Stromal cell of bone marrow (primary cell): ENCODE results near the gene DUSP15.

Experiments
- DNase-seq: peaks from one replicate; pipeline ENCODE4 v3.0.0-alpha.2; 2012; ENCODE audit warnings: low read depth

Gene DUSP15

DNA sequence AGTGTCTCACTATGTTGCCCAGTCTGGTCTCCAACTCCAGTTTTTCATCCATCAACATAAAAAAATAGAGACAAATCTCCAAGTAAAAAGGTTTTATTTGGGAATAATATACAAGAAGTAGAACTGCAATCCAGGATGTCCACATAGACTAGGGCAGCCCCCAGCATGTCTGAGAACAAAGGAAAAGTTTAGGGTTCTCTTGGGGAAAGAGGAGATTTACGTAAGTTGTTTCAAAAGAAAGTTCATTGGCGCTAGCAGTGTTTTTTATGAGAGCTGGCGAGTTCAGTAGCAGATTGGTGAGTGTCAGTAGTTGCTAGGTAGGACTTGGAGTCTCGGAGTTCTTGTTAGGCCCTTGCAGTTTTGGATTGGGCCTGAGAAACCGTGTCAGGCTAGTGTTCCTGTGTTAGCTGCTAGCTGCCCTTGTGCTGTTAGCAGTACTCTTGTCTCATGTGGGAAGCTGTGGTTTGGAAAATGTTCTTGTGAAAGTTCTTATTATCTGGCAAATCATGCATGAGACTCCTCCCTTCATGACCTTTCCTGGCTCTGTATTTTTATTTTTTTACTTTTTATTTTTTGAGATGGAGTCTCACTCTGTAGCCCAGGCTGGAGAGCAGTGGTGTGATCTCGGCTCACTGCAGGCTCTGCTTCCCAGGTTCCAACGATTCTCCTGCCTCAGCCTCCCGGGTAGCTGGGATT is 24.8 kb upstream of the DUSP15 start:
- DNase-seq, result peak; percentile 94

DNA sequence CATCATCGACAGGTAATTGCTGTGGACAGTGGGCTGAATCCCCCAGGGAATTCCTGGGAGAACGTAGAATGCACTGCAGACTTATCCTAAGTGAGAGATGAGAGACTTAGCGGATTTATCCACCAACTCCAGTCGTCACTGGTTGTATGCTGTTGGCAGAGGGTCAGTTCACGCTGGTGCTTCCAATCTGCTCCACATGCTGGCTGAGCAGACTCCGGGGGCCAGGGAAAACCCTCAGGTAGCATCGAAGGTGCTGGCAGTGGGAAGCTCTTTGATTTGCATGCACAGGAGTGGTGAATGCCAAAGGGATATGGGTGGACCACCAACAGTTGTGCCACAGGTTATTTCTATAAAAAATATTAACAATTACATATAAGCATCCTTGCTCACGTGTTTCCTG is 20.3 kb upstream of the DUSP15 start:
- DNase-seq, result no peak

DNA sequence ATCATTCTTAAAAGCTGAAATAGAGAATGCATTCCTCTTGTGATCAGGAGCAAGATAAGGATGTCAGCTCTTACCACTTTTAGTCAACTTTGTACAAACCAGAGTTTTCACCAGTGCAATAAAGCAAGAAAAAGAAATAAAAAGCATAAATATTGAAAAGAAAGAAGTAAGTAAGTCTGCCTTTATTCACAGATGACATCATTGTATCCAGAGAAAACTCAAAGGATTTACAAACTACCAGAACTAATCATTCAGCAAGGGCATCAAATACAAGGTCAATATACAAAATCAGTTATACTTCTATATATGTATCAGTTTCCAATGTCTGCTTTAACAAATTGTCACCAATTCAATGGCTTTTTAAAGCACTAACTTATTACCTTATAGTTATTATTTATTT is 13.5 kb upstream of the DUSP15 start:
- no peak for DNase-seq

DNA sequence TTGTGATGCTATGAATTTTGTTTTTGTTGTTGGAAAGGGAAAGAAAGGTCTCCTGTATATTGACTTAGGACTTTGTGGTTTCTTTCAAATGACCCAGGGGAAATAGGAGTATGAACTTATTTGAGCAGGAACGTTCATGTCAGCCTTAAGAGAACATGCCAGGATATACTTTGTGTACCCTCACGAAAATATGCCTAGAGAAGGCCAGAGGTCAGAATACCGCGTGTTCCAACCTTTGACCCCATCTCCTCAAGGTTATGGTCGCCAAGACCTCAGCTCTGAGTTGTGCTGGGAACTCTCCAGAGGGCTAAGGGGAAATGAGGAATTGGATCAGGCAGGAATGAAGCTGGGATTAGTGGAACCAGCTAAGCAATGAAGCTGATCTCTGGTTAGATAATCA is 11.6 kb upstream of the DUSP15 start:
- DNase-seq, result no peak

DNA sequence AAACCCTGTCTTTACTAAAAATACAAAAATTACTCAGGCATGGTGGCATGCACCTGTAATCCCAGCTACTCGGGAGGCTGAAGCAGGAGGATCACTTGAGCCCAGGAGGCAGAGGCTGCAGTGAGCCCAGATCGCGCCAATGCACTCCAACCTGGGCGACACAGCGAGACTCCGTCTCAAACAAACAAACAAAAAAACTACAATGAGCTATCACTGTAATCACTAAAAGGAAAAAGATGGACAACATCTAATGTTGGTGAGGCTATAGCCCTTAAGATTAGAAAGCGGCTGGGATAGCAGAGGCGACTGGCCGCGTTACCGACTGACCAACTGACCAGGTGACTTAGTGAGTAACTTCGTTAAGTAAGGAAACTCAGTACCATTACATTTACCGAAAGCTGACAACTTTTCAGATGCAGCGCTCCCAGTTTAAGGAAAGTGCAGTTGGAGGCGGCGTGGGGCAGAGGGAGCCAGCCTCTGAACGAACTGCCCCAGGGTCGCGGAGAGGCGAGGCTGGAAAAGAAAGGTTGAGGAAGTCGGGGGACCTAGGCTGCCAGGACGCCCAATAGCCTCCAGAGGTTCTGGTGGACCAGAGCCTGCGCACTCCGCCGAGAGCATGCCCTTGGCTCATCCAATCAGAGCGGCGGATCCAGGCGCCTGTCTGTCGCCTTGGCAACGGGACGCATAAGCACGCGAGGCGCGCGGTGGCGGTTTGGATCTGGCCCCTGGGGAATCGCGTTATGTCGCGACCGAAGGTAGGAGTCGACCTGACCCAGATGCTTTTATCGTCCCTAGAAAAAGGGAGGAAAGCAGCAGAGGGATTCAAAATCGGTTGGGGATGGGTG is 9.0 kb upstream of the DUSP15 start:
- peak; percentile 91 for DNase-seq

DNA sequence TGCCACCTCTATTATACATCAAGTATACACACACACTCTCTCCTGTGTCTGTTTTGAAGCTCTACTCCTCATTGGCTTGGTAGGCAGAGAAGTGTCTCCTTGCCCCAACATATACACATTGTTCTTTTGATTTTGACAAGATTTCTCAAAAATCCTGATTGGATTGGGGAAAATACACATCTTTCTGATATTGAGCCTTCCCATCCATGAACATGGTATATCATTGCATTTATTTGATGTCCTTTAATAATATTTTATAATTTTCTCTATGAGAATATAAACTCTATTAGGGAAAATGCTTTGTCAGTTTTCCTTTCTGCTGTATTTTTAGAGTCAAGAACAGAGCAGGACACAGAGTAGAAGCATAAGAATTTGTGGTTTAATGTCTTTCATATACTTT is 7.4 kb upstream of the DUSP15 start:
- DNase-seq, result no peak

DNA sequence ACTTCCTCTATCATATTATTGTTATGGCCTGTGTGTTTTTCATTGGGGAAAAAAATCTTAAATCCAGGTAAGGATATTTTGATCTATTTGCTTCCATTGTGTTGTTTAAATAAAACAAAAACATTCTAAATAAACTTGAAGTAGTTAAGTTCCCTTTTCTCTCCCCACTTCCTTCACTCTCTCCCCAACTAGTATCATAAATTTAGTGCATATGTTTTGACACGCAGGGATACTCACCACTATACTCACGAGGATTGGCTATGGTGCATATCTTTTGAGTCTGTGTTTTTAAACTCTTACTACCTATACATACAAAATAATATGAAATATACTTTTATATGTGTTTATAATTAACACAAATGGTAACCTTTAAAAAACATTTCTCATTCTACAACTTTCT is 5.3 kb upstream of the DUSP15 start:
- DNase-seq, result no peak

DNA sequence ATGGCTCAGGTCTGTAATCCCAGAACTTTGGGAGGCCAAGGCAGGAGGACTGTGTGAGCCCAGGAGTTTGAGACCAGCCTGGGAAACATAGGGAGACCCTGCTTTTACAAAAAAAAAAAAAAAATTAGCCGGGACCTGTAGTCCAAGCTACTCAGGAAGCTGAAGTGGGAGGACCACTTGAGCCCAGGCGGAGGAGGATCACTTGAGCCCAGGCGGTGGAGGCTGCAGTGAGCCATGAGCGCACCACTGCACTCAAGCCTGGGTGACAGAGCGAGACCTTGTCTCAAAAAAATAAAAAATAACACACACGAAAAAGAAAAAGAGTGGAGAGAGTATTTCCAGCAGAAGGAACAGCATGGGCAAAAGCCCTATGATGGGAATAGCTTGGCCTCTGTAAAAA is 2.1 kb upstream of the DUSP15 start:
- DNase-seq, result no peak

DNA sequence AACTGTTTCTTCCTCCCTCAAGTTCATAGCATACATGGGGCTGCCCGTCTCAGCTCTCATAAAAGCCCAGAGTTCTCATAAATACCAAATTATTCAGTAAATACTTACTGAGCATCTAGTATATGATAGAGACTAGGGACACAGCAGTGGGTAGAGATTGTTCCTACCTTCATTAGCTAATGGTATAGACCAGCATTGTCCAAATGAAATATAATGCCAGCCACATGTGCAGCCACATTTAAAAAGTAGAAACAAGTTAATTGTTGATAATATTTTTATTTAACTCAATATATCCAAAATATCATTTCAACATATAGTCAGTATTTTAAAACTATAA is 1.3 kb upstream of the DUSP15 start:
- DNase-seq, result no peak

DNA sequence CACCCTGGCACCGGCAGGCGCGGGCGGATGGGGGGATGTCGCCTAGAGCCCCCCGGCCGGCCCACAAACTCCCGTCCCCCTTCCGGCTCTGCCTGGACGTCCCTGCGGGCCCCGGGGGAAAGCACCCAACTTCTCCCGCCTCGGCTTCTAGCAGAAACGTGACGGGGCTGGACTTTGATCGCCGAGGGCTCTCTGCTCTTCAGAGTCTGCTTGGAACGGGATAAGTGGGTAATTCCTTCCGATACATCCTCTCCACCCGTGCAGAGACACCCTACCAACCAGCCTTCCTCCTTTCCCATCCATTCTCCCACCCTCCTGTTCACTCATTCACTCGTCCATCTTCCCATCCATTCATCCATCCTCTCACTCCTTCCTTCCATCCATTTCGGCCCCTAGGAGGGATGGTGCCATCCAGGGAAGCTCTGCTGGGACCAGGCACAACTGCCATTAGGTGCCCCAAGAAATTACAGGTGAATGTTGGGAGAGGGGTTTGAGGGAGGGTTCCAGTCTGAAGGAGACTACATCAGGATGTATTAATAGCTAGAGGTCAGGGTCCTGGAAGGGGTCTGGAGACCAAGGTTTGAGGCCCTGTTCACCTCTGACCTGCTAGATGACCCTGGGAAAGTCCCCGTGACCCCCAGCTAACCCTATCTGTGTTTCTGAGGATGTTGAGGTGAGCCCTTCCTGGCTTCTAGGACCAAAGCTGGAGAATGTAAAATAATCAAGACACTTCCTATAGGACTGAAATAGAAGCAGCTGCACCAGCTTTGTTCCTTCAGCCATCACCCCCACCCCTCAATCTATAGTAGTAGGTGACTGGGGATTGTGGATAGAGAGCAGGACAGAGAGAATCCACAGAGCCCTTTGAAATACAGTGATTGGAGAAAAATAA is 645 bp upstream of the DUSP15 start:
- DNase-seq, result no peak

DNA sequence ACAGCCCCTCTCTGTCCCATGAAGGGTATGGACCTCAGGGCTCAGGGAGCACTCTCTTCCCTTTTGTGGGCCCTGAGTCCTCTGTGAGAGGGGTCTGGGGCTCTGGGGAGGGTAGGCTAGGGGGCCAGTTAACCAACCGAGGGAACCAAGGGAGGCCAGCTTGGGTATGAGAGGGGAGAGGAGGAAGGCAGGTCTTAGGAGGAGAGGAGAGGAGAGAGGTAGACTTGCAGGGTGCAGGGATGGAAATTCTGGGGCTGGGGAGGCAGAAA is 720 bp downstream of the DUSP15 start:
- DNase-seq, result no peak

DNA sequence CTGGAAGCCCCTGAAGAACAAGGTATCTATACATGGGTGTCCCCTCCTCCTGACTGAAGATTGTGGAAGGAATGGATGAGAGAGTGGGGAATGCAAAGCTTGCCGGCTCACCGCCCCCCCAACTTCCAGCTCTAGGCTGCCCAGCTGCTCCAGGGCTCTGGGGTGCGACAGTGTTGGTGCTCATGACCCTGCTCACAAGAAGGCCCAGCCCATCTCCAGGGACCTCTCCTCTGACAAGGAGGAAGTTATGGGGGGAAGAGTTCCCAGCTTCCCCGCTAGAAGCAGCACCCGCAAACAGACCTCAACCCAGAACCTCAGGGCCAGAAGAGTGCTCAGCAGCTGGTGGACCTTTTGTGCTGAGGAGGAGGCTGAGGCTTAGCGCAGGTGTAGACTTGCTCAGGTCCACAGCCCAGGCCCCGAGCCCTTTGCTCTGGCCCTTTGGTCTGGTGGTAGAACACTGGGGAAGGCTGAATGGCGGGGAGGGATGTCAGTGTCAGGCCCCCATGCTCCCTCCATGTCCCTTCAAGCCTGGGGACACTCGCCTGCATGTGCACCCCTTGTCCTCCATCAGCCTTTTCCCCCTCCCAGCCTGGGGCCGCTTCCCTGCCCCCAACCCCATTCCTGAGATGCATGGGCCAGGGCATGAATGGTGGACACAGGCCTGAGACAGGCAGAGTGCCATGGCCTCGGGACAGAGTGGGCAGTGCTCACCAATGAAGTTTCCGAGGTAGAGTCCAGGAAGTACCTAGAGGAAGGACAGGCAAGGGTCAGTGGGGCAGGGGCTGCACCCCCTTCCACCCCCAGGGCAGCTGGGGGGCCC is 1.3 kb downstream of the DUSP15 start:
- DNase-seq, result no peak

DNA sequence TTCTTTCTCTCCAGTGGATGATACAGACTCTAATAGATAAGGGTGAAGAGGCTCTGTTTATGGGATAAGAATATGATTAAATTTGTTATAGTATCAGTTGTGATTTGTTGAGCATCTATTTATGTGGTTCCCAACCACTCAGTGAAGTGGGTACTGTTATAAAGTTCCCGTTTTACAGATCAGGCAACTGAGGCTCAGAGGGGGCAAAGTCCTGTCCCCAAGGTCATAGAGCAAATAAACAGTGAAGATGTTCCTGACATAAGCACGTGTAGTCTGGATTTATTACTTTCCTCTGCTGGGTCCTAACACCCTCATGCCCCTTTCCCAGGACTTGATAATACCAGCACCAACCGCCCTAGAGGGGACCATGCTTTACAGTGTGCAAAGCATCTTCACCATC is 4.1 kb downstream of the DUSP15 start:
- DNase-seq, result no peak

DNA sequence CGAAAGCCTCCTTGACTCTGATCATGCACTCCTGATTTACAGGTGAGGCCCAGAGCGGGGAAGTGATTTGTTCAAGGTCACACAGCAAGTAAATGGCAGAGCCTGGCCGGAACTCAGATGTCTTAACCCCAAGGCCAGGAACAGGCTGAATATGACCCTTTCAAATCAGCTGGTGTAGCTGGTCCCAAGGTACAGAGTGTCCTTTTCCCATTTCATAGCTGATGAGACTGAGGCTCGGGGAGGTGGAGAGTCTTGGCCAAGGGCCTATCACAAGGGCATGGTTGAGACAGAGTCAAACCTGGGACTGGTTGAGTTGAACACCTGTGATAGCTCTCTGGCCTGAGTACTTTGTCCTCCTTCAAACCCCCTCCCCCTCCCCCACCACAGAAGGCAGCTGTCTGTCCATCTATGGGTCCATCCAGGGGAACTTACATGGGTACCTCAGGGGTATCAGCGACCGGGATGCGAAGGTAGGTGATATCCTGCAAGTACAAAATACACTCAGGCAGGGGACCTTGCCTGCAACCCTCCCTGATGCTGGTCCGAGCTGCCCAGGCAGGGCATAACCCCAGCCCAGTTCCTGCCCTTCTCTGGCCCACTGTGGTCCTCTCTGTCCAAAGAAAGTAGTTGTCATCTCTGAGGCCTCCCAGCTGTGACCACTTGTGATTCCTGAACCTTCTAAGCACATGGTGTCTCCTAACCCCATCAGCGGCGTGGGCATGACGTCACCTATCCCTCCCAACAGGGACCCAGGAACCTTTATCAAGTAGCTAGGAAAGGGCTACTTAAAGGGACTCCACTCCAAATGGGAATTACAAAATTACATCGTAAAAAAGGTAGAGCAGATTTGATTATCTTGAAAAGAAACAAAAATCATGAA is 5.6 kb downstream of the DUSP15 start:
- DNase-seq, result no peak

DNA sequence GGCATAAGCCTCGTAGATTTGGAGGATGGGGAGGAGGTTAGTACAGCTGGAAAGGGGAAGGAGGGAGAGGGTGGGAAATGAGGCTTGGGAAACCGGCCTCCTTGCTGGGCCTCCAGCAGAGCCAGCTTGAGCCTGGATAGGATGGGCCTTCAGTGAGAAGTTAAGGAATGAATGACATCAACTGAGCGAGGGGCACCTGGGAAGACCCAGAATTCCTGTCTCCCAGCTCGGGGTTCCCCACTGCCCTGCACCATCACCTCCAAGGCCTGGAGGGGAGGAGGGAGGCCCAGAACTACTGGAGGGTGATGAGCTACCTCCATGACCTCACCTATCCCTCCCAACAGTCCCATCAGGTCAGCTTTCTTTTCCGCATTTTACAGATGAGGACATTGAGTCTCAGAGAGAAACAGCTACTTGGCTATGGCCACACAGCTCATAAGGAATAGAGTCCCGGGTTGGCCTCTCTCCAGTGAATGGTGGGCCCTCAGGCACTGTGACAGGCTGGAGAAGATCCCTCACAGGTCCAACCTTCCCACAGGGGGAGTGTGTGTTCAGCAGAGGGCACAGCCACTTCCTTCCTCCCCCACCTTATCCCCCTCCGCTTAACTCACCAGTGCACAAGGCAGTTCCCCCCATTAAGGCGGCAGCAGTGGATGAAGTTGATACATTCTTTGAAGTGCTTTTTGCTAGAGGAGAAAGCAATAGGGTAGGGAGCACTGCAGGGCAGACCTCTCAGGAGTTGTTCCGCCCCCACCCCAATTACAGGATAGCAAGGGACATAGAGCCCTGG is 6.8 kb downstream of the DUSP15 start:
- DNase-seq, result no peak

DNA sequence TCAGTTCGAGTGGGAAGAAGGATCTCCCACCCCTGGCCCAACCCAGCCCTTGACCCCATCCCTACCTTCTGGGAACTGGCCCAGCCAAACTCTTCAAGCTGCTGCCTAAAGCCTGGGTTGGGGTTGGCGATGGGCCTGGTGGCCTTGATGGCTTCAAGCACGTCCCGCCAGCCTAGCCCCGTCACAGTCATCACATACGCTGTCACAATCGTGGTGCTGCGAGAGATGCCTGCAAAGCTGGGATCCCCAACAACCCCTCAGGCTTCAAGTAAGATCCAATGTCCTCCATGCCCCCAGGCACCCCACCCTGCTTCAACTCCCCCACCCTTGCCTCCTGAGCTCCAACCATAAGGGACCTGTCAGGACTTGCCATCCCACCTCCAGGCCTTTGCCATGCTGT is 7.8 kb downstream of the DUSP15 start:
- no peak for DNase-seq

DNA sequence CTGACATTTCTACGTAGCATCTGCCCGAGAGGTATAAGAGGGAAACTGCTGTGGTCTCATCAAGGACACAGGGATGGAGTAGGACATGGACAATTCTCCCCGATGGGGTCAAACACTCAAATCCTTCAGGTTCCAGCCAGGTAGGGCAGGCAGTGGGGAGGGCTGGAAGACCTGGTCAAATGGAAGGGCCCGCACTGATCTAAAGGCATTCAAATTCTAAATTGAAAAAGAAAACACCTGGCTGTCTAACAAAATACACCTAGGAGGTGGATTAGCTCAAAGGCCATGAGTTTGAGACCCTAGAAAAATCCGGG is 8.2 kb downstream of the DUSP15 start:
- no peak for DNase-seq

DNA sequence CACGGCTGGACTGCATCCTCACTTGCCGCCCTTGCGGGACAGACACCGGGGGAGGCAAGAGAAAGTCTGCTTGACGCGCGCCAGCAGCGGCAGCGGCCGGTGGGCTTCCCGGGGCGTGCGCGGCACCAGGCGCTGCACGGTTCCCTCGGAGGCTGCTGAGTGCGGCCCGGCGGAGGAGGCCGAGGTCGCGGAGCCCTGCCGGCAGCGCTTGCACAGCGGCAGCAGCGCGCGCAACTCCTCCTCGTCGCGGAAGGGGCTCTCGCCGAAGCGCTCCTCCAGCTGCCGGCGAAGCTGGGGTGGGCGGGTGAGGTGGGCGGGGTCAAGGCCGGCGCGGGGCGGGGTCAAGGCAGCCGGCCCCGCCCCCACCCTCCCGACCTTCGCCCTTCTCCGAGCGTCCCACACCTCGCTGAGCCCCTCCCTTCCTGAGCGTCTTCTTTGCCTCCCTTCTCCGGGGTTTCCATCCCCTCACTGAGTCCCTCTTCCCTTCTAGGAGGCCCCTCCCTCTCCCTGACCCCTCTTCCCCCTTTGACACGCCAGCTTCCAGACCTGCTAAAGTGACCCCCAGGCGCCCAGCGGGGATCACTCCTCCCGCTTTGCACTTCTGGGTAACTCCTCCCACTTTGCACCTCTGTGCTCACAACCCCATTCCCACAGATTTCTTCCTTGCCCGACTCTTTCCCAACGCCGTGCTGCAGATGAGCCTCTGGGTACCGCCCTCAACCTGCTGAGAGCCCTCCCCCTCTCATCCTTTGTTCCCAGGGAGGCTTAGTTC is 8.8 kb downstream of the DUSP15 start:
- no peak for DNase-seq

DNA sequence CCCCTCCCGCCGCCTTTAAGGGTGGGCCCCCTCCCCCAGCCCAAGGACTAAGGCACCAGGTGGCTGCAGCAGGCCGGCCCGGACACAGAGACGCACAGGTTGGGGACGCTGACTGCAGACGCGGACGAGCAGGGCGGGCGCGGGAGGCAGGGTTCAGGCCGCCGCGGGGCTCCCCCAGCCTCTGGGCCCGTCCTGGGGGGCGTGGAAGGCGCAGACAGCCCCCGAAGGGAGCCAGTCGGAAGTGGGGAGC is 9.3 kb downstream of the DUSP15 start:
- no peak for DNase-seq
